HG03520 (cell line): ENCODE data around the gene PA2G4.
A peak's percentile ranks its signal among the peaks of the same experiment; 100 is the strongest.
"Not testable (repeated sequence)": the region's sequence is repeated elsewhere in the genome, so short reads cannot be mapped to it uniquely, and the experiment has no call there.

Experiments
- ATAC-seq: cut with Tn5 transposase; IDR thresholded peaks from one replicate; pipeline ENCODE4 v1.9.1; 2021; ENCODE audit warnings: mild to moderate bottlenecking, moderate library complexity; ENCODE audit not compliant: unreplicated experiment

Gene PA2G4

GRCh38 chr12:56152756-56153677, 48.7 kb downstream of the PA2G4 start:
- no peak for ATAC-seq

DNA sequence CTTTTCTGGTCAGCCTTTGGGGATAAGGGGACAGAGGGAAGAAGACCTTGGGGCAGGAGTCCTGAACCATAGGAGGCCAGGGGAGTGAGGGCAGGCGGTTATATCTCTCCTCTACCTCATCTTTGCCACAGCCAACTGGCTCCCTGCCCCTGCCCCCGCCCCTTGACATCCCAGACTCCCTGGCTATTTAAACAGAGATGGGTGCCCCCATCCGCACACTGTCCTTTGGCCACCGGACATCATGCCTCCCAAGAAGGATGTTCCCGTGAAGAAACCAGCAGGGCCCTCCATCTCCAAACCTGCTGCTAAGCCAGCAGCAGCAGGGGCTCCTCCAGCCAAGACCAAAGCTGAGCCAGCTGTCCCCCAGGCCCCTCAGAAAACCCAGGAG, 49.3 kb downstream of the PA2G4 start:
- no peak for ATAC-seq

GRCh38 chr12:56154246-56154771, 50.0 kb downstream of the PA2G4 start:
- ATAC-seq: no peak

DNA sequence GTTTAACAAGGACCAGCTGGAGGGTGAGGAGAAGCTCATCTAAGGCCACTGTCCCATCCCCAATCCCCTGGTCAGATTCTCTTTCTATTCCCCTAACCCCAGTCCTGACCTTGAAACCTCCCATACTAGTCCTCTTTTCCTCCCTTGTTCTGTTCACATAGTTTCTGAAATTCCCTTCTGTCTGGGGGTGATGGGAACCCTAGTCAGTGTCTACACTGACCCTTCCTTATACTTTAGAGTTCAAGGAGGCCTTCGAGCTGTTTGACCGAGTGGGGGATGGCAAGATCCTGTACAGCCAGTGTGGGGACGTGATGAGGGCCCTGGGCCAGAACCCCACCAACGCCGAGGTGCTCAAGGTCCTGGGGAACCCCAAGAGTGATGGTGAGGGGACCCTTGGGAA, 50.5 kb downstream of the PA2G4 start:
- no peak for ATAC-seq

GRCh38 chr12:56155256-56155845, 51.0 kb downstream of the PA2G4 start:
- ATAC-seq: no peak

DNA sequence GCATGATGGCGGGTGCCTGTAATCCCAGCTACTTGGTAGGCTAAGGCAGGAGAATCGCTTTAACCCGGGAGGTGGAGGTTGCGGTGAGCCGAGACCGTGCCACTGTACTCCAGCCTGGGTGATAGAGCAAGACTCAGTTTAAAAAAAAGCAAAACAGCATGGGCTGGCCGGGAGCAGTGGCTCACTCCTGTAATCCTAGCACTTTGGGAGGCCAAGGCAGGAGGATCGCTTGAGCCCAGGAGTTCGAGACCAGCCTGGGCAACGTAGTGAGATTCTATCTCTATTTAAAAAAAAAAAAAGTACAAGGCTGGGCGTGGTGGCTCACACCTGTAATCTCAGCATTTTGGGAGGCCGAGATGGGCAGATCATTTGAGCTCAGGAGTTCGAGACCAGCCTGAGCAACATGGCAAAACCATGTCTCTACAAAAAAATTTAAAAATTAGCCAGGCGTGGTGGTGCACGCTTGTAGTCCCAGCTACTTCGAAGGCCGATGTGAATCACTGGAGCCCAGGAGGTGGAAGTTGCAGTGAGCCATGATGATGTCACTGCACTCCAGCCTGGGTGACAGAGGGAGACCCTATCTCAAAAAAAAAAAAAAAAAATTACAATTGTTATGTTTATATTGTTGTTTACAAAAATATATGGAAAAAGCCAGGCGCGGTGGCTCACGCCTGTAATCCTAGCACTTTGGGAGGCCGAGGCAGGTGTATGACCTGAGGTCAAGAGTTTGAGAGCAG, 52.3 kb downstream of the PA2G4 start:
- ATAC-seq: not testable (repeated sequence)

DNA sequence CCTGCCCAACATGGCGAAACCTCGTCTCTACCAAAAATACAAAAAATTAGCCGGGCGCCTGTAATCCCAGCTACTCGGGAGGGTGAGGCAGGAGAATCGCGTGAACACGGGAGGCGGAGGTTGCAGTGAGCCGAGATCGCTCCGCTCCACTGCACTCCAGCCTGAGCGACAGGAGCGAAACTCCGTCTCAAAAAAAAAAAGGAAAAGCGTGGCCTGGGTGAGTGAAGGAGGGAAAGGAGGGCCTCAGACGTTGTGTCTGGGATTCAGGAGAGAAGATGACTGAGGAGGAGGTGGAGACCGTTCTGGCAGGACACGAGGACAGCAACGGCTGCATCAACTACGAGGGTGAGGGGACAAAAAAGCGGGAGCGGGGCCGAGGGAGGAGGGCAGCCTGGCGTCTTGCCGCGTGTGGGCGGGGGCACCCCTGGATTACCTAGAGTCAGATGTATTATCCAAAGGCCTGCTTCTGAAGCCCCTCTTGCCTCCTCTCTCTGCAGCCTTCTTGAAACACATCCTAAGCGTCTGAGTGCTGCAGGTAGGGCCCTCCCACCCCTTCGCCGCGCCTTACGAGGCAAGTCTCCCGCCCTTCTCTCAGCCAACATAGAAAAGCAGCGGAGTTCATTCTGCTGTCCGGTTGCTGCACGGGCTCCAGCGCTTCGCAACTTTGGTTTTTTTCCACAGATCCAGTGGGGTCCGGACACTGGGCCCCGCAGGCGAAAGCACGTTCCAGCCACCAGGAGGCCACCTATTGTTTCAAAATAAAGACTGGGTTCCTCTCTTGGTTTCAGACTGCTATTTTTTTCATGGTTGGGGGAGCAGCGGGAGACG, 53.1 kb downstream of the PA2G4 start:
- peak; percentile 27 for ATAC-seq

DNA sequence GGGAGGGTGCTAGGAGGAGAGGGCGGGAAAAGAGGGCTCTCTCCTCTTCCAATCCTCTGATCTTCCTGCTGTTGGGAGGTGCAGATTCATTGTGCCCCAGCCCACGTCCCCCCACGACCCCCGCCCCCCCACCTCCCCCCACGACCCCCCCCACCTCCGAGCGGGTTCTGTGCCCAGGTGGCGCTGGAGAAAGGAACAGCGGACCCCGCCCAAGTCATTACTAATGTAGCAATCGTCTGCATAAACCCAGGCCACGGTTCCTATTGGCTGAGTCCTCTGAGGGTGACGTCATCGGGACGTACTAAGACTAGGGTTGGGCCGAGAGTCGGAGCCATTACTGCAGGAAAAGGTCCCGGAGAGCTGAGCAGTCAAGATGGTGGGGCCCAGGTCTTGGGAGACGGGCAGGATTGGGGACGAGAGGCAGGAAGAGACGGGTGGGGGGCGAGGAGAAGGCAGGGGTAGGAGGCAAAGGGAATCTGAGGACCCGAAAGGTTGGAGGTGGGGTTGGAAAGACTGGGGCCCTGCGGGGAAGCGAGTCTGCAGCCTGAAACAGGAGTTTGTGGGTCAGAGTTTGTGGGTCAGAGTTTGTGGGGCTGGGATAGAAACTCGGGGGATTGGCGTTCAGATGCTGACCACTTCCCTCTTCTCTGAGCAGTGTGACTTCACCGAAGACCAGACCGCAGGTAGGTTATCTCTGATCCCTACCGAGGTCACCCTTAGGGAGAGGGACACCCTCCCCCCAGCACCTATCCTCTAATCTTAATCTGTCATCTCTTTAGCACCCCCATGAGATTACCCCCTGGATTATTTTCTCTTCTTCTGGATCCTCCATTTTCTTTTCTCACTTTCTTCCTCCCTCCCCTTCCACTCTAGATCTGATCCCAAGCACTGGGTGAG, 53.9 kb downstream of the PA2G4 start, which contains the start of gene MYL6:
Gene MYL6, plus strand, starts transcription at position 331 of the 897 bp plus-strand sequence. Its CDS starts 43 bp downstream, at position 374.
- ATAC-seq: peak; percentile 75

DNA sequence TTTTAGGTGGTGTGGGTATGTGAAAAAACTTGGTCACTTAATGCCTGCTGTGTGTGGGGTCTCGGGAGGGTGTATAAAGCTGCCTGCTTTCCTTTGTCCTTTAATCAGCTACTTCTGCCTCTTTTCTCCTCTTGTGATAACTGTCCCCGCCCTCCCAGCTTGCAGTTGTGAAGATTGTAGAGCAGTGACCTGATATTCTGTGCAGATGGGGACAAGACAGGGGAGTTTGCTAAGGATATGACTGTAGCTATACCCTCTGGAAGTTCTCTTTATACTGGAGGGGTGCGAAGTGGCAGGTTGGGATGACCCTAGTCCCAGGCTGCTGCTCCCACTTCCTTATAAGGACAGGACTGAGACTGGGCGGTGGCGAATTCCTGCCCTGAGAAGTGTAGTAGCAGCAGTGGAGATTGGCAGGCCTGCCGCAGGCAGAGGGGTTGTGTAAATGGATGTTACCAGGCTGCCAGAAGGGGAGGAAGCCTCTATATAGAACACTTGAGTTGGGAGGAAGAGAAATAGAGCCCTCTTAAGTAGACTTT, 54.6 kb downstream of the PA2G4 start:
- no peak for ATAC-seq

DNA sequence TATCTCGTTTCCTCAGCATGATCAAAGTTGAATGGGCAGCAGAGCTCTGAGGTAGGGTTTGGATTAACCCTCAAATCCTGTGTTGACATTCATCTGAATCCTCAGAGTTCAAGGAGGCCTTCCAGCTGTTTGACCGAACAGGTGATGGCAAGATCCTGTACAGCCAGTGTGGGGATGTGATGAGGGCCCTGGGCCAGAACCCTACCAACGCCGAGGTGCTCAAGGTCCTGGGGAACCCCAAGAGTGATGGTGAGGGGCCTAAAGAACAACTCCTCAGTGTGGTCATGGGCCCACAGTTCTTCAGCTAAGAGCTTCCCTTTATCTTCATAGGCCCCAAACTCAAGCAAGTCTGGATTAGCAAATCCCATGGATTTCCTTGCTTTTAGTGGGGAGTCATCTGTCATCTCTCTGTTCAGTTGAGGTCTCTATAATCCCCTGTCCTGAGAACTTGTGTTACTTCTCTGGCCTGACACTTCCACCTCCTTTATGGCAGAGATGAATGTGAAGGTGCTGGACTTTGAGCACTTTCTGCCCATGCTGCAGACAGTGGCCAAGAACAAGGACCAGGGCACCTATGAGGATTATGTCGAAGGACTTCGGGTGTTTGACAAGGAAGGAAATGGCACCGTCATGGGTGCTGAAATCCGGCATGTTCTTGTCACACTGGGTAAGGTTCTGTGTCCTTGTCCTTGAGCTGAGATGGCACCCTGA, 55.3 kb downstream of the PA2G4 start:
- no peak for ATAC-seq

DNA sequence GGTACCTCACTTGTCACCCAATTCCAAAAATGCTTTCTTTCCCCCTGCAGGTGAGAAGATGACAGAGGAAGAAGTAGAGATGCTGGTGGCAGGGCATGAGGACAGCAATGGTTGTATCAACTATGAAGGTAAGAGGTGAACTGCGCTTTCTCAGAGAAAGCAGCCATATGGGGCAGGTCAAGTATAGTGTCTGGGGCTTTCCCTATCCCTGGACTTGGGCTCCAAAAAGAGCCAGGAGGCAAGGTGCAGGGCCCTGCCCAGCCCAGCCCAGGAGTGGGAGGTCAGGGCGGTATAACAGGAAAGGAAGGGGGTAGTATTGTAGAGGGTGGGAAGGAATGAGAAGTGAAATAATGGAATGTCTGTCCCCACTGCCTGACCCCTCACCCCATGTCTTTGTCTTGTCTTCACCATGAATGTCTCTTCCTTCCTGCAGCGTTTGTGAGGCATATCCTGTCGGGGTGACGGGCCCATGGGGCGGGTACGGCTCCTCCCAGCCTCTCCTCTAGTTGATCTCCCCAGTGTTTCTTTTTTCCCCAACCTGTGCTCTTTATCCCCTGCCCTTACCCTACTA, 55.9 kb downstream of the PA2G4 start:
- ATAC-seq: no peak

DNA sequence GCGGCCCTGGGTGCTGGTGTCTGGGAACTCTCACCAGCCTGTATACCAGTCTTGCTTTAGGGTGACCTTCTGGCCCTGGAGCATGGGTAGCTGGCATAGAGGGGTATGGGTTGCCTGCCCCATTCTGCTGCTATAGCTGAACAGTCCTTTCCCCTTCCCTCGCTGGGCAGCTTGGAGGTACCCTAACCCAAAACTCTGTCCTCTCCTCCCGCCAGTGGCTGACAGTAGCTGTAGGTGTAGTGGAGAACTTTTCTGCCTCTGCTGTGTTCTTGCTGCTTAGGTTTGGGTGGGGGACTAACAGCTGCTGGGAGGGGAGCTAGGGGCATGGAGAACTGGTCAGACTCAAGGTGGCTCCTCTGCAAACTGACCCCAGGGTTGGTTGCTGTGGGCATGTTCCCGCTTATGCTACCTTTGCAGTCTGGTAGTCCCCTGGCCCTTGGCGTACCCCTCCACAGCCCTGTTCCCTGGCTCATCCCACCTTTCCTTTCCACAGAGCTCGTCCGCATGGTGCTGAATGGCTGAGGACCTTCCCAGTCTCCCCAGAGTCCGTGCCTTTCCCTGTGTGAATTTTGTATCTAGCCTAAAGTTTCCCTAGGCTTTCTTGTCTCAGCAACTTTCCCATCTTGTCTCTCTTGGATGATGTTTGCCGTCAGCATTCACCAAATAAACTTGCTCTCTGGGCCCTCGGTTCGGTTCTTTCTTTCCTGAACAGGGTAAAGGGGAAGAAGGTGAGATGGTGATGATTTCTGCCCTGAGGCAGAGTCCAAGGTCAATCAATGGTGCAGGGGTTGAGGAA, 56.7 kb downstream of the PA2G4 start:
- no peak for ATAC-seq

- no peak for ATAC-seq
These were observed 57.5 kb downstream of the PA2G4 start for GRCh38 chr12:56161690-56162351.

DNA sequence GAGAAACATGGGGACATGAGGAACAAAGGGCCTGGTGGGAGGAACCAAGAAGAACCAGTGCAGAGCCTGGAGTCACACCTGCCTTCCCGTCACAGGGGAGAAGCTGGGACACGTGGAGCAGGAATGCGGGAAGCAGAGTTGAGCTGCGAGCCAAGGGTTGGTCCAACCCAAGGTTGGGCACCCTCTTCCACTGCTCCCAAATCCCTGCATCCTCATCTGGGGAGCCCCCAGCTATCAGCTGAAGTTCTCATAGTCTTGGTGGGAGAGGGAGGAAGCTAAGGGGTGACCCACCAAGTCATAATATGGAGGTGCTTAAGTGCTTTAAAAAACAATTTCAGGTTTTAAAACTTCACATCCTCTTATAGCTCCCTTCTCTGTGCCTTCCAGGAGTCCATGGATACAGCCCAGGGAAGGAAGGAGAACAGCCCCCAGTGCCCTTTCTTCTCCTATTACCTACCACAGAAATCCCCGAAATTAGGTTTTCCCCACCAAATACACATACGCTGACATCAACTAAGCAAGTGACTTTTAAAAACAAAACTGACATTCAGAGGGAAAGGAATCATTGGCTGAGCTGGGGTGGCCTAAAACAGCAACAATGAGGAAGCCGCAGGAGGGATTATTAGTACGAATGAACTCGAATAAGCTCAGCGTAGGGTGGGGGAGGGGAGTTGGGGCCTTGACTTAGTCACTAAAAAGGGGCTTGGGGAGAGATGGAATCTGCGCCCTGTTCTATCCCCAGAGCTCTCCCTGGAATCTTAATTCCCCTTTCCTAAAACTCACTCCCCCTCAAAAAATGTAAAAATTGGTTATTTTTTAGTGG, 58.3 kb downstream of the PA2G4 start:
- ATAC-seq: no peak
